Type B pancreatic cell (in vitro differentiated cells): ENCODE data around the gene EFHC2. TPM values are rescaled to one million over a fixed set of nuclear protein-coding genes. Genes with fewer than 3 reads are reported as not detected.

Experiments
- DNase-seq: peaks from one replicate; pipeline ENCODE4 v3.0.0; 2021; ENCODE audit warnings: mixed read lengths; ENCODE audit not compliant: unreplicated experiment; ENCODE audit errors: extremely low spot score
- H3K27ac Mint-ChIP-seq: 2 replicates; pipeline ENCODE4 v1.8.0; 2021; ENCODE audit warnings: mild to moderate bottlenecking, mixed read lengths
- H3K27me3 Mint-ChIP-seq: 2 replicates; pipeline ENCODE4 v1.8.0; 2021; ENCODE audit warnings: mixed read lengths
- H3K36me3 Mint-ChIP-seq: 2 replicates; pipeline ENCODE4 v1.8.0; 2021; ENCODE audit warnings: mixed read lengths
- H3K4me1 Mint-ChIP-seq: one replicate; pipeline ENCODE4 v1.8.0; 2021; ENCODE audit warnings: mixed read lengths; ENCODE audit not compliant: unreplicated experiment
- H3K4me3 Mint-ChIP-seq: 2 replicates; pipeline ENCODE4 v1.8.0; 2021; ENCODE audit warnings: mild to moderate bottlenecking, mixed read lengths
- H3K9me3 Mint-ChIP-seq: 2 replicates; pipeline ENCODE4 v1.8.0; 2021; ENCODE audit warnings: mixed read lengths
- CTCF ChIP-seq: fragments of 200-600 bp; sonication (generic); conservative IDR thresholded peaks from 2 replicates; pipeline ENCODE4 v1.5.0; 2021; ENCODE audit warnings: antibody characterized with exemption, mild to moderate bottlenecking
- total RNA-seq: library from RNA; stranded (reverse); gene quantifications from 2 replicates; pipeline ENCODE4 v1.2.1, GENCODE V29; 2021; ENCODE audit warnings: low replicate concordance

The EFHC2 gene
- total RNA-seq, 1 donor from 2014 or later = 2.1 TPM

GRCh38 chrX:44330227-44330626, 13.2 kb downstream of the EFHC2 start:
- Mint-ChIP-seq H3K36me3 (no peaks in the 10 kb centered on the region), H3K27me3 (no peaks in the 10 kb centered on the region), H3K27ac (no peak overlapping the region), H3K4me3 (no peak overlapping the region), H3K4me1 (no peaks in the 10 kb centered on the region), H3K9me3 (peaks cover 6% of the 10 kb centered on the region)
- no peak for TF ChIP-seq CTCF
- no peak for DNase-seq

GRCh38 chrX:44319550-44319949, 23.9 kb downstream of the EFHC2 start:
- Mint-ChIP-seq H3K27me3 (no peaks in the 10 kb centered on the region), H3K36me3 (peaks cover 4% of the 10 kb centered on the region), H3K27ac (no peak overlapping the region), H3K9me3 (peaks cover 18% of the 10 kb centered on the region), H3K4me1 (no peaks in the 10 kb centered on the region), H3K4me3 (no peak overlapping the region)
- DNase-seq = no peak
- TF ChIP-seq CTCF = no peak

DNA sequence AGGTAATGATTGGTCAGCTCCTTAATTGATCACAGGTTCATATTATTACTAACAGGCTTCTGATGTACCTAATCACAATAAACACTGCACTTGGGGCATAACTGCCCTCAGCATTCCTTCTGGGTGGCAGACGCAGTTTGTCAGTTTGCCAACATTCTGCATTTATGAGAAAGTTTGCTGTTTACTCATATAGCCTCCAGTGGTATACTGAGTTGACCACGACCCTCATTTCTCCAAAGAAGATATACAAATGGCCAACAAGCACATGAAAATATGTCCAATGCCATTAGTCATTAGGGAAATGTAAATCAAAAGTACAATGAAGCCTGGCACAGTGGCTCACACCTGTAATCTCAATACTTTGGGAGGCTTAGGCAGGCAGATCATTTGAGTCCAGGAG, 26.3 kb downstream of the EFHC2 start:
- H3K9me3 Mint-ChIP-seq = peaks cover 18% of the 10 kb centered on the region
- no peak overlapping the region for H3K4me3 Mint-ChIP-seq
- H3K4me1 Mint-ChIP-seq = no peaks in the 10 kb centered on the region
- DNase-seq = no peak
- H3K27ac Mint-ChIP-seq = no peak overlapping the region
- no peak for TF ChIP-seq CTCF
- H3K27me3 Mint-ChIP-seq = no peaks in the 10 kb centered on the region
- peaks cover 4% of the 10 kb centered on the region for H3K36me3 Mint-ChIP-seq

GRCh38 chrX:44314808-44315207, 28.7 kb downstream of the EFHC2 start:
- no peaks in the 10 kb centered on the region for H3K27me3 Mint-ChIP-seq
- H3K27ac Mint-ChIP-seq = no peak overlapping the region
- H3K36me3 Mint-ChIP-seq = peaks cover 4% of the 10 kb centered on the region
- no peak for TF ChIP-seq CTCF
- peaks cover 8% of the 10 kb centered on the region for H3K9me3 Mint-ChIP-seq
- no peak for DNase-seq
- no peak overlapping the region for H3K4me3 Mint-ChIP-seq
- H3K4me1 Mint-ChIP-seq = no peaks in the 10 kb centered on the region

DNA sequence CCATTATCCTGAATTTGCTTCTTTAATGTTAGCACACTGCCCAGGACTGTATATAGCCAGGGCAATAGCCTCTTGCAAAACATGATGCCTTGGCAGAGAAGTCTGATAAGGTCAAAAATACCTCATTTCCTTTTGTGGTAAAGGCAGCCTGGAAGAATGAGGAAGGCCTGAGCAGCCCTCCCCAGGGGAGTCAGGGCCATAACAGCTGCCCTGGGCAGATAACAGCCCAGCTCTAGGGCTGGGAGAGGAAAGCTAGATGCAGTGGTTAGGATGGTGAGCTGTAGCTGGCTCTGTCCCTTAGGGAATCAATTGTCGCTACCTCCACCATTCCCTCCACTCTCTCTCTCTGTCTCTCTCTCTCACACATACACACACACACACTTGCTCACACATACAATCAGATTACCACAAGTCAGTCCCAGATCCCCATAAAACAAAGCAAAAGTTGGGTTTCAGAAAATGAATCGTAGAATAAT, 29.2 kb downstream of the EFHC2 start:
- H3K36me3 Mint-ChIP-seq = peaks cover 4% of the 10 kb centered on the region
- no peak for TF ChIP-seq CTCF
- no peak overlapping the region for H3K27ac Mint-ChIP-seq
- DNase-seq = no peak
- H3K27me3 Mint-ChIP-seq = no peaks in the 10 kb centered on the region
- peaks cover 8% of the 10 kb centered on the region for H3K9me3 Mint-ChIP-seq
- H3K4me3 Mint-ChIP-seq = no peak overlapping the region
- no peaks in the 10 kb centered on the region for H3K4me1 Mint-ChIP-seq

GRCh38 chrX:44312421-44312820, 31.1 kb downstream of the EFHC2 start:
- H3K9me3 Mint-ChIP-seq = no peaks in the 10 kb centered on the region
- no peak for TF ChIP-seq CTCF
- no peaks in the 10 kb centered on the region for H3K4me1 Mint-ChIP-seq

More at GRCh38 chrX:44312421-44312820, 31.1 kb downstream of the EFHC2 start:
- Mint-ChIP-seq H3K4me3 (no peak overlapping the region), H3K27ac (no peak overlapping the region), H3K36me3 (peaks cover 4% of the 10 kb centered on the region), H3K27me3 (no peaks in the 10 kb centered on the region)
- no peak for DNase-seq
